Activated CD8-positive, alpha-beta memory T cell treated with anti-CD3 and anti-CD28 coated beads, Interleukin-2, amount 50 U/mL, for 48 hours (primary cell): ENCODE data around the gene SOWAHB.
"Not testable (repeated sequence)": the region's sequence is repeated elsewhere in the genome, so short reads cannot be mapped to it uniquely, and the experiment has no call there.

Experiments used
- DNase-seq: peaks from one replicate; pipeline ENCODE4 v3.0.0-alpha.2; 2020

SOWAHB gene

DNA sequence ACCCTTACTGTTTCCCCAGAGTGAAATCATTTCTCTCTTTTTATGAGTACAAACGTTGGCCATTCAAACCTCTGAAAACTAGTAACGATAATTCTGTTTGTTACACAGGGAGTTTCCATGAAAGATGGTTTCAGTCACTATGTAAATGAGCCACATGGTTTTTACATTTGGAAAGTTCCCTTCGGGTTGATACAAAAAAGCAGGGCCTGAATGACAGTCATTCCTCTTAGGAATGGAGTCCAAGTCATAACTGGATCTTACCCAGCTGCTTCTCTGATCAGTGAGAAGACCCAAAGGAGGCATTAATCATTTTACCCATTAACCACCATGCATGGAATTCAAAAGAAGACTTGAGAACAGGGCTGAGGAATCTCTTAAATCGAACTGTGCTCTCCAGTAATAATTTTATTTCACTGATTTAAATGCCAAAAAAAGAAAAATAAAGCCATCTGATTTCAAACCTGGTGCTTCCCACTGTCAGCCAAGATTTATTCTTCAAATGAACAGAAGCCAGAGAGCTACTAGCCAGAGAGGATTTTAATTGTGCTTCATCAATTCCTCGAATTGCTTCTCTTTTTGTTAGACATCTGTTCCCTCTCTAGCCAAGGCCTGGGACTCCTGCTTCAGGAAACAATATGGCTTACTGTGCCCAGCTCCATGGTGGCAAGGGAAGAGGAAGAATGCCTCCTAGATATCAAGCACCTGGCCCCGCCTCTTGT, 3.2 kb downstream of the SOWAHB start:
- DNase-seq, result no peak

DNA sequence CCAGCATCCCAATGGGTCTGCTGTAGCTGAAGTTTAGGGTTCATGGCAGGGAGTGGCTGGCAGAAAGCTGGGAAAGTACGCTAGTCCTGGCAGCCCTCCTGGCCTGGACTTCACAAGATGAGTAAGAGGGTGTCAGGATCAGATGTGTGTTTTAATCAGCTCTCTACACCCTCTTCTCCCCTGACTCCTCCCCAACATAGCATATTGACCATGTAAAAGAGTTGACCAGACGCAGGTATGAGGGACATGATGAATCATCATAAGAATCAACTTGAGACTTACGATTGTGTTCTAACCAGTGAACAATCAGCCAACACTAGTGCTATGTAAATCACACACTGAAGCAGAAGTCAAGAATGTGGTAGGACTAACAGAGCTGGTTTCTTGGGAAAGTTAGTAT, 5.3 kb downstream of the SOWAHB start:
- no peak for DNase-seq

DNA sequence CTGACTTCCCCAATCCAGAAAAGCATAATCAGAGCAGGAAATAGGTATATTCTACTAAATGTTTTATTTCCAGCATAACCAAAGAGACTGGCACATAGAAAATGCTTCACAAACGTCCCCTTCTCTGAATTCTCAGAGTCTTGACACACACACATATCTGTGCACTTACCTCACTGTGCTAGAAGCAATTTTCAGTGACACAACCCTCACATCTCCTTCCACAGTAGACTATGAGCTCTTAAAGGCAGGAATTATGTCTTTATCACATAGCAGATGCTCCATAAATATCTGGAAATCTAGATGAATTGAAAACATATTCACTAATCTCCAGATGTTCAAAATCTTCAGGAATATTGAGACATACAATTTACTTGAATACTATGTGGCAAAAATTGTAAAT, 5.9 kb downstream of the SOWAHB start:
- no peak for DNase-seq

DNA sequence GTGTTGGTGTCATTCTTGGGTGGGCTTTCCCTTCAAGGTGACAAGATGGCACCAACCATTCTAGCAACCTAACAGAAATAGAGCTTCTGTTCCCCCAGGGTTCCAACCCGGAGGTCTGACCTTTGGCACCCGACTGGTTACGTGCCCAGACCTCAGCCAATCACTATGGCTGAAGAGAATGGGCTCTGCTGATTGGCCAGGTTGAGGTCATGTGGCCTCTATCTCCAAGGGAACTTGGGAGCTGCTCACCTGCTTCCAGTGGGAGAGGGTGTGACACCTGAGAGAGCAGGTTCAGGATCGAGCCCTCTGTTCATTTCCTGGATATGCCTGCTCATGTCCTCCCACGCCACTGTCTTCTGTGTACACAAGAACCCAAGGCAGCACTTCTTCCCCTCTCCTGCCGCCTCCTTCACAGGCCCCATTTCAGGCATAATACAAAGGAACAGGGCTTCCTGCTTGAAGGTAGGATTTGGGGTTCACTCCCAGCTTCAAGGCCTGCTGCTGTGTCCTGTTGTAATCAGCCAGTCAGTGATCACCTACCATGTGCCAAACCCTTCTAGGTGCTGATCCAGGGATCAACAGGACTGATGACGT, 11.0 kb downstream of the SOWAHB start:
- no peak for DNase-seq

DNA sequence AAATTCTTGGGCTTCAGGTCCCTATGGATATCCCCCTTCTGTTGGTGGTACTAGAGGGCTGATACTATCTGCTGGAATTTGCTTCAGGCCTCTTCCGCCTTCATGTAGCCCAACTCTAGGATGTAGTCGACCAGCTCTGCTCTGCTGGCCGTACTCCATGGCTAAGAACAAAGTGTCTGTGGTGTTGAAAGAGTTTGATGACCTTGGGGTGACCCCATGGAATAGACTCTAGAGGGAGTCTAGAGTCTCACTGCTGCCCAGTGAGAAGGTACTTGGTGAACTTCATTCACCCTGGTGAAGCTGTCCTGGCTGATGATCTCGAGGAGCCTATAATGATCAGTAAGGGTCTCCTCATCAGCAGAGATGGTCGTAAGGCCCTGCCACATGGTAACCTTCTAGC, 11.7 kb downstream of the SOWAHB start:
- DNase-seq, result no peak

DNA sequence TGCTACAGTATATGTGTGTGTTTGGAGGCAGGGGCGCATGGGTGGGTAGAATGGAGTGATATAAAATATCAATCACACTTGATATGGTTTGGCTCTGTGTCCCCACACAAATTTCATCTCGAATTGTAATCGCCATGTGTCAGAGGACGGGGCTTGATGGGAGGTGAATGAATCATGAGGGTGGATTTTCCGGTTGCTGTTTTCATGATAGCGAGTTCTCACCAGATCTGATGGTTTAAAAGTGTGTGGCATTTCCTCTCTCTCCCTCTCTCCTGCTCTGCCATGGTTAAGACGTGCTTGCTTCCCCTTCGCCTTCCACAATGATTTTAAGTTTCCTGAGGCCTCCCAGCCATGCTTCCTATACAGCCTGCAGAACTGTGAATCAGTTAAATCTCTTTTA, 14.8 kb downstream of the SOWAHB start:
- DNase-seq, result no peak

DNA sequence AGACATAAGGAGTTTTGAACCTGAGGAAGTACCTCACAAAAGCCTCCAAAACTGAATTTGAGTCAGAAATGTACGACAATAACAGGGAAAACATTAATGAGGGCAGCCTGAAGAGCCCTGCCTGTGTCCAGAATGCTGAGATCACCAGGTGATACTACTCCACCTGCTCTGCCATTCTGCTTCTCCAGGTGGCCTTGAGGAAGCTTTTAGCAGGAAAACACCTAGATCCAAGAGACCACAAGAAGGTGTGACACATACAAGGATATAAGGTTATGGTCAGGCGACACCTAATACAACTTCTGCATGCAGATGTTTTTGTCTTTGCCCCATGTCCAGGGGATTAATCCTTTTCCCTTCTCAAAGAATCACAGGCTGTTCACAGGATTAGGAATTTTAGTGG, 15.3 kb downstream of the SOWAHB start:
- no peak for DNase-seq

DNA sequence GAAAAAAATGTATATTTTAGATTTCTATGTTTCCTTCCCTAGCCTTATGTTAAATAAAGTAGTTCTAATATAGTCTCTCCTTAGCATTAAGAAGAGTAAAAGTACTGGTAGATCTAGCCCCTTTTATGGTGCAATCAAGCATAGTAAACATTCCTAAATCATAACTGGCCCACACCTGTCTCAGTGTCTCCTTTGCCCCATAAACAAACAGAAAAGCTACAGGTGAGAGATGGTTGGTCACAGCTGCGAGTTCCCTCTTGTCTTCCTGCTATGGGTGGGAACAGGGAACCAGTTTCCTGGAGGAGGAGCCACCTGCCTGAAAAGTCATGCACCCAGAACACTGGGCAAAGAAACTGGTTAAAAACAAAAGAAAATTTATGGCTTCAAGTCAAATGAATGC, 16.6 kb downstream of the SOWAHB start:
- DNase-seq, result no peak

DNA sequence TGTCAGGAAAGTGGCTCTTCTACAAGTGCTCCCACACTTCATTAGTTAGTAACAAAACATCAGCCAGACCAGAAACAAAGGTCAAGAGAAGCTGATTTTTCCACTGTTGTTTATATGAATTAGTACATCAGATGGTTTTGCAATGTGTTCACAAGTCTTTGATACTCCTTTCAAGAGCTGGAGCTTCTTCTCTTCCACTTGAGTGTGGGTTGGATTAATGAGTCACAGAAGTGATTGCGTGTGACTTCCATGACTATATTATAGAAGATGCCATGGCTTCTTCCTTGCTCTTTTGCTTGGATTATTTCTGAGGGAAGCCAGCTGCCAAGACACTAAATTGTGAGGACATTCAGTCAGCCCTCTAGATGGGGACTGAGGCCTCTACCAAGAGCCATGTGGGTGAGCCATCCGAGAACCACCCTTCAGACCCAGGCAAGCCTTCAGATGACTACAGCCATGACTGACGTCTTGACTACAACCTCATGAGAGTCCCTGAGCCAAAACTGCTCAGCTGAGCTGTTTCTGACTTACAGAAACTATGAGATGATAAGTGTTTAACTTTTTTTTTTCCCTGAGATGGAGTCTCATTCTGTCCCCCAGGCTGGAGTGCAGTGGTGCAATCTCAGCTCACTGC, 18.1 kb downstream of the SOWAHB start:
- DNase-seq, result no peak

DNA sequence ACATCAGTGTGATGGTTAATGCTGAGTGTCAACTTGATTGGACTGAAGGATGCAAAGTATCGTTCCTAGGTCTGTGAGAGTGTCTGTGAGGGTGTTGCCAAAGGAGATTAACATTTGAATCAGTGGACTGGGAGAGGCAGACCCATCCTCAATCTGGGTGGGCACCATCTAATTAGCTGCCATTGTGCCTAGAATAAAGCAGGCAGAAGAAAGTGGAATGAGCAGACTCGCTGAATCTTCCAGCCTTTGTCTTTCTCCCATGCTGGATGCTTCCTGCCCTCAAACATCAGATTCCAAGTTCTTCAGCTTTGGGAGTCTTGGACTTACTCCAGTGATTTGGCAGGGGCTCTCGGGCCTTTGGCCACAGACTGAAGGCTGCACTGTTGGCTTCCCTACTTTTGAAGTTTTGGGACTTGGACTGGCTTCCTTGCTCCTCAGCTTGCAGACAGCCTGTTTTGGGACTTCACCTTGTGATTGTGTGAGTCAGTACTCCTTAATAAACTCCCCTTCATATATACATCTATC, 19.2 kb downstream of the SOWAHB start:
- DNase-seq, result not testable (repeated sequence)

DNA sequence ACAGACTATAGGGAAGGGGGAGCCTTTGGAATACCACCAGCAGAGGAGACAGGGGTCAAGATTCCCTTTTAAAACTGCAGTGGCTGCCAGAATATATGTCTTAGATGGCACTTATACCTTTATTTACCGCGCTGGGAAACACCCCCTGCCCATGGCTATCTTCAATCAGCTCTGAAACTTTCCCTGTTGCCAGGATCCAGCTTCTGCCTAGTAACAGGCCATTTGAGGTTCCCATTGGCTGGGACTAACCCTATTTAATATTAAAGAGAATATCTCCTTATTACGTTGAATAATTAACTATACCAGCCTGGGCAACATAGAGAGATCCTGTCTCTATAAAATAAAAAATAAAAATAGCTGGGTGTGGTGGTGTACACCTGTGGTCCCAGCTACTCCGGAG, 23.8 kb downstream of the SOWAHB start:
- DNase-seq, result no peak

DNA sequence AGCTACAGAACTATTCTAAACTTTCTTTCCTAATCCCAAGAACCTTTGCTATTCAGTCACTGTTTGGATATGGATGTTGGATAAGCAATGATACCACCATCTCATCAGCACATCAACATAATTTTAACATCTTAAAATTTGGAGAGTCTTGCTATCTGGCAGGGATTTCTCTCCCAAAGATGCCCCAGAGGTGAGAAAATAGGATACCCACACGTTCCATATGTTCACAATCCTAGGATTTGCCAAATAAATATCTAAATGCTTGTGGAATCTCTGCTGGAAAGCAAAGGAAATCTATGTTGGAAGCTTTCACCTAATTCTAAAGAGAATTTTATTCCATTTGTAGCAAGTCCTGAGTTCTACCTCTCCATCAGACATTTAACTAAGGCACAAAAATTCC, 24.4 kb downstream of the SOWAHB start:
- no peak for DNase-seq

DNA sequence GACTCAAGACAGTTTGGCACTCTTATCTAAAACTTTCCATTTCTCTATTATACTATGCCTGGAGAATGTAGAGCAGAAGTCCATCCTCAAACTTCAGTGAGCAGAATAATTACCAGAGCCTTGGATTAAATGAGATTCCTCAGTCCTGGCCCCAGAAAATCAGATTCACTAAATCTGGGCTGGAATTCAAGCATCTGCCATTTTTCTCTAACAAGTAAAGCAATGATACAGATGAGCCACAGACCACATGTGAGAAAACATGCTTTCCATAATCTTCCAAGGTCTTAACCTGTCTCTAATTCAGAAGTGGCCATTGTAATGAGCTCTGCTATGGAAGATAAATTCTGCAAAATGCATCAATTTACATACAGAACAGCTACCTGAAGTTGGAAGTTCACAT, 25.4 kb downstream of the SOWAHB start:
- no peak for DNase-seq

DNA sequence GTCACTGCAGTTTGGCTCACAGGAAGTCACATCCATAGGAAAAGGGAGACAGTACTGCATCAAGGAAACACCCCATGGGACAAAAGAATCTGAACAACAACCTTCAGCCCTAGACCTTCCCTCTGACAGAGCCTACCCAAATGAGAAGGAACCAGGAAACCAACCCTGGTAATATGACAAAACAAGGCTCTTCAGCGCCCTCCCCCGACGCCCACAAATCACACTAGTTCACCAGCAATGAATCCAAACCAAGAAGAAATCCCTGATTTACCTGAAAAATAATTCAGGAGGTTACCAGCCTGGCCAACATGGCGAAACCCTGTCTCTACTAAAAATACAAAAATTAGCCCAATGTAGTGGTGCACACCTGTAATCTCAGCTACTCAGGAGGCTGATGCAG, 29.2 kb downstream of the SOWAHB start:
- DNase-seq, result not testable (repeated sequence)

DNA sequence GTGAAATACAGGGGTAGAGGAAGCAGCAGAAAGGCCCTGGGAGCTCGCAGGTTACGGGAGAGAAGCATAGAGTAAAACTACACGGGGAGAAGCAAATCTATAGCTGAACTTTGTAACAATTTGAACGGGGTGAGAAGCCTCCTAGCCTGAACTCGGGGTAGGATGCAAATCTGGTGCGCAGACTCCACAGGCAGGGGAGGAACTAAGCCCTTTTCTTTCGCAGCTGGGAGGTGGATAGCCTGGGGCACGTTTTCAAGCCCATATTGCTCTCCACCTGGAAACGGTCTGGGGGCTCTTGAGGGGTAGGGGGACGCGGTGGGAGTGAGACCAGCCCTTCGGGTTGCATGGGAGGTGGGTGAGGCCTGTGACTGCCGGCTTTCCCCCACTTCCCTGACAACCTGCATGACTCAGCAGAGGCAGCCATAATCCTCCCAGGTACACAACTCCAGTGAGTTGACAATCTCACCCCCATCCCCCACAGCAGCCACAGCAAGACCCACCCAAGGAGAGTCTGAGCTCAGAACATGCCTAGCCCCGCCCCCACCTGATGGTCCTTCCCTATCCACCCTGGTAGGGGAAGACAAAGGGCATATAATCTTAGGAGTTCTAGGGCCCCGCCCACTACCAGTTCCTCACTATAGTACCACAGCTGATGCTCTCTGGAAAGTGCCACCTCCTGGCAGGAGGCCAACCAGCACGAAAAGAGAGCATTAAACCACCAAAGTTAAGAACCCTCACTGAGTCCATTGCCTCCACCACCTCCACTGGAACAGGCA, 29.9 kb downstream of the SOWAHB start:
- no peak for DNase-seq

DNA sequence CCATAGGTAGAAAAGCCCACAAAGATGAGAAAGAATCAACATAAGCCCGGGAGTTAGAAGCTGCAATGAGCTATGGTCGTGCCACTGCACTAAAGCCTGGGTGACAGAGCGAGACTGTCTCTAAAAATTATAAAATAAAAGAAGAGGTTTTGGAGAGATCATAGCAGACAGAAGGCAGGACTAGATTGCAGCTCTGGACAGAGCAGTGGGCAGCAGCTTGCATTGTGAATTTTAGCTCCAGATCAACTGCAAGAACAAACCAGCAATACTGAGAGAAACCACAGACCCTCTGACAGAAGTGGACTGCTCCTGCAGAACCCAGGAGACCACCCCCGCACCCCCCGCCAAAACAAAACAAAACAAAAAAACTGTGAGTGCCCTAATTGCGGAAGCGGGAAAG, 30.6 kb downstream of the SOWAHB start:
- no peak for DNase-seq

DNA sequence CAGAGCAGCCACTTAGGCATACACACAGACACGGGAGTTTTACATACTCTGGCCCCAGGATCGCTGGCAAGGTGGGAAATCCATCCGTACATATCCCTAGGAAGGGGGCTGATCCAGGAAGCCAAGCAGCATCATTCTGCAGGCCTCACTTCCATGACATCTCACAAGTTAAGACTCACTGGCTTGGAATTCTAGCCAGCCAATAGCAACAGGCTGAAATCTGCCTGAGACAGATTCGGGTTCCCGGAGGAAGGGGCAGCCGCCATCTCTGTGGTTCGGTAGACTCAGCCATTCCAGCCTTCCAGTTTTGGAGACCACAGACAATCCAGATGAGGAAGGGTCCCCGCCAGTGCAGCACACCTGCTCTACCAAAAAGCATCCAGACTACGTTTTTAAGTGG, 31.3 kb downstream of the SOWAHB start:
- no peak for DNase-seq

DNA sequence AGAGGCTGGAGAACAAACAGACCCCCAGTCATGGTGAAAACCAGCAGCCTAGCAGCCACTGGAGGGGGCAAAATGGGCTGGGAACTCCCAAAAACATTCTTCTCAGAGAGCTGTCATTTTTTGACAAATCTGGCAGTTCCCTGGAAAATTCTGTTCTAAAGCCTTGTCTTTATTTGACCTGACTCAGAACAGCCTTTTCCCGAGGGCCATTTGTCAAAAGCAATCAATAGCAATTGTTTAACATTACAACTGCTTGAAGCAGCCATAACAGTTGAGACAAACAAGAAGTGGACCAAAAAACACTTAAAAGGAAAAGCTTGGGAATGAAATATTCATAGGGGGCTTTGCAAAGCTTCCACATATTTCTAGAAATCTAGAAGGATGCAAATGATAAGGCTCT, 39.6 kb downstream of the SOWAHB start:
- DNase-seq, result no peak

DNA sequence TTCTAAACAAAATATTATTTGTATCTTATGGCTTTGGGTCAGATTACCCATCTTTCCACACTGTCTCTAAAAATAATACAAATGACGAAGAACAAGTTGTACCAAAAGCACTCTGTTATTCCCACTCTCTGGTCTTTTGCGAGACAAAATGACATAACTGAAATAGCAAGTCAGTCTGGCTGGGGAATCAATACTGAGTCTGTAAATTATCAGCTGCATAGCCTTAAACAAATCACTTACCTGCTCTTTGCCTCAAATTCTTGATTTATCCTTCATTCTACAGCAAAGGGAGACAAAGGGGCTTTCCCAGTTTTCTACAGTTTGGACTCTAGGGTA, 40.9 kb downstream of the SOWAHB start:
- no peak for DNase-seq

DNA sequence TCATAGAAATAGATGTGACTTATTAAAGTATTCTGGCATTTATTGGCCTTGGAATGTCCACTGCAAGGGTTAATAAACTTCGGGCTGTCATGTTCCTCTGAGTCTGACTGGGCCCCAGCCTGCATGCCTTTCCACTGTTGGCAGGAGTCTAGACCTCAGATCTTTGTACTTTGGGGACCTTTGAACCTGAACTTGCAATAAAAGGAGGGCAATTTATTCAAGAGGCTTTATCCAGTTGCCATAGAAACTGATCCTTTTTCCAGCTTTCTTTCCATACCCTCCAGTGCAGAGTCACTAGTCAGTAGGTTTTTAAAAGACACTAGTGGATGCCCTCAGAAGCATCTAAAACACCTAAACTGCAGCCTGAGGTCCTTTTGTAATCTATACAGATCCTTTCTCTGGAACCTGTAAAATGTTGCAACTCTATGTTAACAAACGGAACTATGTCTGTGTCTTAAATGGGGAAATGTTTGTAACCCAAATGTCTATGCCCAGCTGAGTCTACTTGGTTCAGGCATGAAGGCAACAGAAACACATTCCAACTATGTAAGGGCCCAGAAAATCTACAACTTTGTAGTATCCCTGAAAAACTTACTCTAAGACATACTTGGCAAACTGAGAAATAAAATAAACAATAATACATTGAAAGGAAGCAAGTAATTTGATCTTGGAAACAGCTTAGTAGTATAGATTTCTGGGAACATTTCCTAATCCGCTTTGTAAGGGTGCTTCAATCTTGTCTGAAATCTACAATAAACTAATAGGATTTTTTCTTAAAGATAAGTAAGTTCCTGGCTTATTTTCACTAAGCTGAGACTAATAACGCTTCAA, 41.5 kb downstream of the SOWAHB start:
- no peak for DNase-seq

DNA sequence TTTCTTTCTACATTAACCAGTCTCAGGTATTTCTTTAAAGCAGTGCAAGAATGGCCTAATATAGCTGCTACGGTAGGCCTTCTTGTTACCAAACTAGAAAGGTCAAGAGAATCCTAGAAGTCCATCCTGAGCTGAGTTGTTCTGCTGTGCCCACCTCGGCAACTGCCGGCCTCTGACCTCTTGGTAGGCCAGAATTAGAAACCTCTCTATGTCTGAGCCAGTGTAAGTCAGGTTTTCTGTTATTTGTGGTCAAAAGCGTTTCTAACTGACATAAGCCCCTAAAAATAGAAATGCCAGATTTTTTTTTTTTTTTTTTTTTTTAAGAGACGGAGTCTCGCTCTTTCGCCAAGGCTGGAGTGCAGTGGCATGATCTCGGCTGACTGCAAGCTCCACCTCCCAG, 43.1 kb downstream of the SOWAHB start:
- DNase-seq, result no peak

DNA sequence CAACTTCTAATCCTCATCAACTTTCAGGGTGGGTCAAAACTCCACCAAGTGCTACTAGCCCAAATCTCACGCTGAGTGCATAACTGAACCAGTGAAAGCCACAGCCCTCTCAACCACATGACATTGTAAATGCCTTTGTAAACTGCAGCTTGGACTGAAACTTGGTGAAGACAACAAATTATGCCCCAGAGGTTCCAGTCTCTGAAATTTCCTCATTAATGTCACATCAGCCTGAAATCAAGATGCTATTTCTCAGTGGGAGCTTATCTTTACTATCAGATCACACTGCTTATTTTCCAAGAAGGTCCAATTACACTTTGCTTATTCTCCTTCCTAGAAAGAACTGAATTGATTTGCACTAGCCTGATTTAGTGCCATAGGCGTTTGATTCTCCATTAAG, 46.6 kb downstream of the SOWAHB start:
- DNase-seq, result no peak

DNA sequence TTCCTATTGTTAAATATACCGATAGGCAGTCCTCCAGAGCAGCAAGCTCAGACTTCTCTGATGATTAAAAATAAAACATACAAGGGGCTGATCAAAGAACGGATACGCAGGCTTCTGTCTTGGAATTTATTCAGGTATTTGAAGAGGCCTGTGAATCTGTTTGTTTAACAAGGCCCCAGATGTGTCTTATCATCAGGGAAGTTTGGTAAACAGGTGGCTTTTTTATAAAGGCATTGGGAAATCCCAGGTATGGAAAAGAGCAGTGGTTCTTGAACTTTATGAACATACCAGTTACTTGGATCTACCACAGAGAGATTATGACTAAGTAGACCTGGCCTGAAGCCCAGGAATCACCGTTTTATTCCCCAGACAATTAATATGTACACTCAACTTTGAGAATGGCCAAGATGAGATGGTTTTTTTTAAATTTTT, 47.9 kb downstream of the SOWAHB start:
- DNase-seq, result no peak
